NT2/D1 (cell line): ENCODE data around the gene FCN3.

Experiments
- SUZ12 ChIP-seq: IDR thresholded peaks from 2 replicates; pipeline ENCODE4 v1.6.1; 2011; ENCODE audit not compliant: insufficient read length, insufficient read depth; ENCODE audit errors: extremely low read depth
- YY1 ChIP-seq: IDR thresholded peaks from 2 replicates; pipeline ENCODE4 v1.6.1; 2011; ENCODE audit not compliant: insufficient read length, insufficient read depth
- ZNF274 ChIP-seq: IDR thresholded peaks from 2 replicates; pipeline ENCODE4 v1.6.1; 2011; ENCODE audit warnings: mild to moderate bottlenecking, low read depth, low read length

DNA sequence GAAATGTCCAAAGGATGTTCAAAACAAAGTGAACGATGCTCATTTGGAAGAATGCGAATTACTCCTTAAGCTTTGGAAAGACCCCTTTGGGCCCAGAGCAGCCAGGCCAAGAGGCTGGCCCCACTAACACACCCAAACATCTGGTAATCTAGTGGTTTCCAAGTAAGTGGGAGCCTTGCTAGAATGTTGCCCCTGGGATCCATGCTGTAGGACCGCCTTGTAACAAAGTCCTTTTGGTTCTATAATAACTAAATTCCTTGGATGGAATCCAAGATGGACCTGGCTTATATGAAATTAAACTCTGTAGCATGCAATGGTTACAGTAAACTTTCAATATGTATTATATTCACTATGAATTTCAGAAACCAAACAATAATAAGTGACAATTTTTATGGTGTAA is 43.1 kb upstream of the FCN3 start:
- TF ChIP-seq YY1 (no peak), ZNF274 (no peak), SUZ12 (no peak)
